Smooth muscle cell (in vitro differentiated cells): ENCODE measurements around the gene TSC1. TPM values are rescaled to one million over a fixed set of nuclear protein-coding genes. Genes with fewer than 3 reads are reported as not detected.

Source experiments
- DNase-seq: peaks from one replicate; lab custom pipeline; 2025; ENCODE audit not compliant: unreplicated experiment; lab: John Stamatoyannopoulos, UW
- H2AFZ ChIP-seq: fragments of 200-600 bp; sonication (generic); 2 replicates; pipeline ENCODE4 v1.6.0; 2016; ENCODE audit warnings: antibody characterized with exemption, low read depth, mild to moderate bottlenecking
- H3F3A ChIP-seq: fragments of 200-600 bp; sonication (generic); 2 replicates; pipeline ENCODE4 v1.6.0; 2017; ENCODE audit warnings: antibody characterized with exemption, low read depth
- H3K27ac ChIP-seq: fragments of 200-600 bp; sonication (generic); 2 replicates; pipeline ENCODE4 v1.5.1; 2016; ENCODE audit warnings: low read depth, mild to moderate bottlenecking
- H3K27me3 ChIP-seq: fragments of 200-600 bp; sonication (generic); 2 replicates; pipeline ENCODE4 v1.6.1; 2016; ENCODE audit warnings: low read depth, mild to moderate bottlenecking
- H3K36me3 ChIP-seq: fragments of 200-600 bp; sonication (generic); 2 replicates; pipeline ENCODE4 v1.5.1; 2016; ENCODE audit warnings: low read depth
- H3K4me1 ChIP-seq: fragments of 200-600 bp; sonication (generic); 2 replicates; pipeline ENCODE4 v1.5.1; 2016; ENCODE audit warnings: low read depth
- H3K4me2 ChIP-seq: fragments of 200-600 bp; sonication (generic); 2 replicates; pipeline ENCODE4 v1.6.0; 2016; ENCODE audit warnings: mild to moderate bottlenecking
- H3K4me3 ChIP-seq: fragments of 200-600 bp; sonication (generic); 2 replicates; pipeline ENCODE4 v1.5.1; 2016; ENCODE audit warnings: mild to moderate bottlenecking
- H3K79me2 ChIP-seq: fragments of 200-600 bp; sonication (generic); 2 replicates; pipeline ENCODE4 v1.6.0; 2016; ENCODE audit warnings: low read depth, mild to moderate bottlenecking
- H3K9ac ChIP-seq: fragments of 200-600 bp; sonication (generic); 2 replicates; pipeline ENCODE4 v1.6.0; 2016; ENCODE audit warnings: low read depth
- H3K9me3 ChIP-seq: fragments of 200-600 bp; sonication (generic); replicated peaks from 2 replicates; pipeline ENCODE4 v1.5.1; 2016; ENCODE audit warnings: low read depth
- H4K20me1 ChIP-seq: fragments of 200-600 bp; sonication (generic); 2 replicates; pipeline ENCODE4 v1.6.0; 2016; ENCODE audit warnings: low read depth
- CTCF ChIP-seq: fragments of 200-600 bp; sonication (generic); IDR thresholded peaks from 2 replicates; pipeline ENCODE4 v1.5.1; 2017; ENCODE audit warnings: borderline replicate concordance, mild to moderate bottlenecking, antibody characterized with exemption; ENCODE audit not compliant: insufficient read depth, poor library complexity, severe bottlenecking
- WGBS: methylation state at CpG from one replicate; pipeline ENCODE4 v1.1.7; 2016; ENCODE audit warnings: low lambda C conversion rate; 5-methylcytosine and 5-hydroxymethylcytosine counted together
- polyA plus RNA-seq: library from polyadenylated mRNA; unstranded; fragments of >200 nt; fragmentation: Nextera tagmentation; extraction: Ambion mirVana; gene quantifications from 2 replicates; pipeline ENCODE4 v1.2.1, GENCODE V29; 2016
- total RNA-seq: library from RNA; depleted of rRNA; stranded (reverse); fragments of >200 nt; gene quantifications from 2 replicates; pipeline ENCODE4 v1.2.3, GENCODE V29; 2014

The TSC1 gene
- total and polyA plus RNA-seq, 2 experiments from 2014 or later, result 17.4 to 48.9 TPM

DNA sequence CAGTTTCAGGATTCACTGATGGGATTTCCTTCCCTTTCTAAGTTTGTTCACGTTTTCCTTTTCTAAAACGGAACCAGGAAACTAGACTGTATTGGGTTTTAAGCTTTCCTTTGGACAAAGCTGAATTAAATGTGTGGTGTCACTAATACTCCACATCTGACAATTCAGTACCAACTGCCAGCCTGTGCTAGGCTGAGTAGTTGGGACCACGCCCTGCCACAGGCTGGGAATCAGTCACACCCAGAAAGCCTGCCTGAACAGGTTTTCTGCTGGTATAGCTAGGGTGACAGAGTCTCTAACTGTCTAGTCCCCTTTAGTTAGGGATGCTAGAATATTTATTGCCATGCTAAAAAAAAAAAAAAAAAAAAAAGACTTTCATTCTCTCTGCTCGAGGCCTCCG, 50.1 kb downstream of the TSC1 start:
- no peaks in the 10 kb centered on the region for H3F3A ChIP-seq
- H4K20me1 ChIP-seq, result no peaks in the 10 kb centered on the region
- no peak overlapping the region for H3K27ac ChIP-seq
- H3K4me1 ChIP-seq, result no peaks in the 10 kb centered on the region
- no peaks in the 10 kb centered on the region for H3K9me3 ChIP-seq
- DNase-seq, result no peak
- H3K36me3 ChIP-seq, result peaks cover 7% of the 10 kb centered on the region
- H2AFZ ChIP-seq, result no peak overlapping the region
- no peak overlapping the region for H3K4me2 ChIP-seq
- H3K27me3 ChIP-seq, result no peaks in the 10 kb centered on the region
- WGBS, result 89% methylated on average over 5 of the region's 5 CpGs
- TF ChIP-seq CTCF, result no peak
- no peak overlapping the region for H3K4me3 ChIP-seq
- H3K79me2 ChIP-seq, result no peaks in the 10 kb centered on the region
- no peak overlapping the region for H3K9ac ChIP-seq

DNA sequence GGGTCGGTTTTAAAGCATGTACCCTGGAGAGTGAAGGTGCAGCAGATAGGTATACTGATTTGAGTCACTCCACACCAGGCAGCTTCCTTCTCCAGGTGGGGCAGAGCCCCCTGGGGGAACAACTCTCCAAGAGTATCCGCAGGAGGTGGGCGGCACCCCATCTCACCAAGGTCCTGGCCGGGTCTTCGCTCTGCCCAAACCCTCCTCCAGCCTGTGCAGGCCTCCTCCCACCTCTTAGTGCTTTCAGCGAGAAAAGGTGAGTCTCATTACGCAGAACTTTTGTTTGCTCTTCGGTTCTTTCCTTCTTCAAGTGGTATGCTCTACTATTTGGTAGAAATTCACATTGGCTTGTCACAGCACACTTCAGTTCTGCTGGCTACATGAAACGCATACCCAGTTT, 52.0 kb downstream of the TSC1 start:
- H3K4me3 ChIP-seq, result no peak overlapping the region
- H2AFZ ChIP-seq, result no peak overlapping the region
- H3K4me1 ChIP-seq, result no peaks in the 10 kb centered on the region
- no peak for TF ChIP-seq CTCF
- H3K36me3 ChIP-seq, result peaks cover 3% of the 10 kb centered on the region
- H3F3A ChIP-seq, result no peaks in the 10 kb centered on the region
- no peaks in the 10 kb centered on the region for H3K9me3 ChIP-seq
- no peaks in the 10 kb centered on the region for H3K27me3 ChIP-seq
- H3K27ac ChIP-seq, result no peak overlapping the region
- no peaks in the 10 kb centered on the region for H4K20me1 ChIP-seq
- WGBS, result 90% methylated on average over 9 of the region's 9 CpGs
- H3K79me2 ChIP-seq, result no peaks in the 10 kb centered on the region
- H3K4me2 ChIP-seq, result no peak overlapping the region
- H3K9ac ChIP-seq, result no peak overlapping the region
- no peak for DNase-seq

DNA sequence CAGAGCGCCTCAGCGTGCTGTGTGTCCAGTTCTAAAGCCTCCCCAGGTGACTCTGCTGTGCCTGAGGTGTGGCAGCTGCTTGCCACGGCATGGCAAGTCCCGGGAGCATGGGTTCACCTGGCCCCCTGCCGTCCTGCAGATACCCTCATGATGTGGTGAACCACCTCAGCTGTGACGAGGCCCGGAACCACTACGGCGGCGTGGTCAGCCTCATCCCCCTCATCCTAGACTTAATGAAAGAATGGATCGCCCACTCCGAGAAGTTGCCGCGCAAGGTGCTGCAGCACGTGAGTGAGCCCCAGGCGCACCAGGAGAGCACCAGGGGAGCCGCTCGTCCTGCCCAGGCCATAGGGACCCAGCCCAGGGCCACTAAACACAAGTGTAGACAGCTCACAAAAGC, 56.3 kb downstream of the TSC1 start:
- no peaks in the 10 kb centered on the region for H3F3A ChIP-seq
- no peak overlapping the region for H3K9ac ChIP-seq
- H3K79me2 ChIP-seq, result no peaks in the 10 kb centered on the region
- H3K27ac ChIP-seq, result no peak overlapping the region
- no peak for TF ChIP-seq CTCF
- no peaks in the 10 kb centered on the region for H4K20me1 ChIP-seq
- H2AFZ ChIP-seq, result no peak overlapping the region
- 95% methylated on average over 18 of the region's 18 CpGs for WGBS
- H3K9me3 ChIP-seq, result no peaks in the 10 kb centered on the region
- DNase-seq, result no peak
- no peak overlapping the region for H3K4me2 ChIP-seq
- H3K27me3 ChIP-seq, result no peaks in the 10 kb centered on the region
- H3K36me3 ChIP-seq, result no peaks in the 10 kb centered on the region
- H3K4me3 ChIP-seq, result no peak overlapping the region
- H3K4me1 ChIP-seq, result no peaks in the 10 kb centered on the region
